Mesenchymal stem cell (in vitro differentiated cells and primary cell): Measurements from ENCODE around the gene RPS10.

ENCODE experiments used
- DNase-seq: peaks from one replicate; pipeline ENCODE4 v3.0.0-alpha.2; 2013
- H2AFZ ChIP-seq: one replicate; pipeline ENCODE4 v1.6.1; 2013; ENCODE audit warnings: low read depth, mild to moderate bottlenecking, control low read depth, inconsistent platforms, low read length, moderate library complexity
- H2AK5ac ChIP-seq: 2 replicates; pipeline ENCODE4 v1.6.1; 2013; ENCODE audit warnings: low read length, moderate library complexity, mild to moderate bottlenecking, inconsistent platforms; ENCODE audit not compliant: severe bottlenecking
- H2BK120ac ChIP-seq: one replicate; pipeline ENCODE4 v1.6.1; 2013; ENCODE audit warnings: low read depth, mild to moderate bottlenecking, inconsistent platforms, low read length, moderate library complexity
- H2BK12ac ChIP-seq, 2 experiments: one replicate each; pipeline ENCODE4 v1.6.1; 2013; ENCODE audit warnings: inconsistent platforms in 2 of 2, low read length in 2 of 2, mild to moderate bottlenecking in 2 of 2, moderate library complexity in 2 of 2, control low read depth in 1 of 2
- H2BK15ac ChIP-seq: one replicate; pipeline ENCODE4 v1.6.1; 2013; ENCODE audit warnings: mild to moderate bottlenecking, low read depth, inconsistent platforms; ENCODE audit not compliant: poor library complexity, severe bottlenecking
- H2BK5ac ChIP-seq: 2 replicates; pipeline ENCODE4 v1.6.1; 2013; ENCODE audit warnings: low read depth, mild to moderate bottlenecking, low read length, control low read depth, inconsistent platforms; ENCODE audit not compliant: poor library complexity, severe bottlenecking
- H3K14ac ChIP-seq, 2 experiments: one replicate each; pipeline ENCODE4 v1.6.1; 2013; ENCODE audit warnings: inconsistent platforms in 2 of 2, low read length in 2 of 2, control low read depth in 1 of 2, mild to moderate bottlenecking in 1 of 2, moderate library complexity in 1 of 2
- H3K18ac ChIP-seq, 2 experiments: one replicate each; pipeline ENCODE4 v1.6.1; 2013; ENCODE audit warnings: inconsistent platforms in 2 of 2, low read length in 2 of 2, control low read depth in 1 of 2, low read depth in 1 of 2, mild to moderate bottlenecking in 1 of 2
- H3K23ac ChIP-seq, 2 experiments: one replicate each; pipeline ENCODE4 v1.6.1; 2013; ENCODE audit warnings: inconsistent platforms in 2 of 2, low read length in 2 of 2, mild to moderate bottlenecking in 2 of 2, moderate library complexity in 2 of 2, control low read depth in 1 of 2
- H3K27ac ChIP-seq: 2 replicates; pipeline ENCODE4 v1.5.1; 2013; ENCODE audit warnings: mild to moderate bottlenecking, moderate library complexity, low read length, control low read depth, inconsistent platforms; ENCODE audit not compliant: poor library complexity, severe bottlenecking
- H3K27me3 ChIP-seq, 2 experiments: 2 replicates each; pipeline versions ENCODE4 v1.6.1 to v1.7.0; 2013; ENCODE audit warnings: low read length in 2 of 2, mild to moderate bottlenecking in 2 of 2, moderate library complexity in 2 of 2, control low read depth in 1 of 2, inconsistent platforms in 1 of 2; ENCODE audit not compliant: control insufficient read depth in 1 of 2, insufficient read depth in 1 of 2
- H3K36me3 ChIP-seq, 2 experiments: 2 replicates each; pipeline versions ENCODE4 v1.6.1 to v1.7.0; 2013; ENCODE audit warnings: low read length in 2 of 2, control low read depth in 1 of 2, inconsistent platforms in 1 of 2, low read depth in 1 of 2, mild to moderate bottlenecking in 1 of 2; ENCODE audit not compliant: insufficient read depth in 2 of 2, control insufficient read depth in 1 of 2
- H3K4ac ChIP-seq, 2 experiments: one replicate each; pipeline ENCODE4 v1.6.1; 2013; ENCODE audit warnings: inconsistent platforms in 2 of 2, low read length in 2 of 2, mild to moderate bottlenecking in 2 of 2, moderate library complexity in 2 of 2, control low read depth in 1 of 2, low read depth in 1 of 2
- H3K4me1 ChIP-seq: 2 replicates; pipeline ENCODE4 v1.6.1; 2013; ENCODE audit warnings: low read depth, low read length, control low read depth; ENCODE audit not compliant: control insufficient read depth, insufficient read depth
- H3K4me2 ChIP-seq: 2 replicates; pipeline ENCODE4 v1.6.1; 2013; ENCODE audit warnings: low read length, mild to moderate bottlenecking, inconsistent platforms; ENCODE audit not compliant: poor library complexity, severe bottlenecking
- H3K4me3 ChIP-seq, 2 experiments: 2 replicates each; pipeline versions ENCODE4 v1.5.1 to v1.7.0; 2013; ENCODE audit warnings: low read length in 2 of 2, mild to moderate bottlenecking in 2 of 2, control low read depth in 1 of 2, low read depth in 1 of 2; ENCODE audit not compliant: insufficient read depth in 1 of 2
- H3K79me1 ChIP-seq: replicated peaks from 2 replicates; pipeline ENCODE4 v1.6.1; 2013; ENCODE audit warnings: mild to moderate bottlenecking, control low read depth, low read length, inconsistent platforms; ENCODE audit not compliant: poor library complexity, severe bottlenecking
- H3K9ac ChIP-seq: 2 replicates; pipeline ENCODE4 v1.7.0; 2013; ENCODE audit warnings: mild to moderate bottlenecking, low read length, moderate library complexity
- H3K9me3 ChIP-seq: 2 replicates; pipeline ENCODE4 v1.7.0; 2013; ENCODE audit warnings: mild to moderate bottlenecking, low read length; ENCODE audit not compliant: control insufficient read depth
- H4K8ac ChIP-seq: one replicate; pipeline ENCODE4 v1.6.1; 2013; ENCODE audit warnings: inconsistent platforms, mild to moderate bottlenecking, low read length, moderate library complexity
- H4K91ac ChIP-seq: one replicate; pipeline ENCODE4 v1.6.1; 2013; ENCODE audit warnings: mild to moderate bottlenecking, low read length, inconsistent platforms
- WGBS: methylation state at CpG from one replicate; pipeline ENCODE4 v1.1.7; 2013; ENCODE audit warnings: mixed read lengths; 5-methylcytosine and 5-hydroxymethylcytosine counted together

The RPS10 gene

DNA sequence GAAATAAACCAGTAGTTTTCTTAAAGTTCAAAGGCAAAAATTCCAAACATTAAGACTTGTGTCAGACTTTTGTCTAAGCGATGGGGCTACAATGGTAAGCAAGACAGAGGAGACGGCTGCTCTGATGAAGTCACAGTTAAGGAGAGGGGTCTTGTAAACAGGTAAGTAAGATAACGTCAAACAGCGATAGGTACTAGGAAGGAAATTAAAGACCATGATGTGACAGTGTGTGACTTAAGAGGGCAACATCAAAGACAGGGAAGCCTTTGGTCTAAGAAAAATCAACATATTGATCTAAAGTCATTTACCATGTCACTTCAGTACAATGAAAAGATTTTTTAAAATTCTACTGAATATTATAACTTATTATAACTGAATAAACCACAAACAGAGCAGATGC is 56.5 kb downstream of the RPS10 start:
- H4K8ac ChIP-seq = no peak overlapping the region
- H3K4ac ChIP-seq = no peak overlapping the region
- H2BK15ac ChIP-seq = no peak overlapping the region
- H2AFZ ChIP-seq = no peak overlapping the region
- peaks cover 9% of the 10 kb centered on the region for H3K79me1 ChIP-seq
- H3K4me1 ChIP-seq = peaks cover 5% of the 10 kb centered on the region
- H3K14ac ChIP-seq = no peak overlapping the region
- no peaks in the 10 kb centered on the region for H3K9me3 ChIP-seq
- no peak overlapping the region for H3K23ac ChIP-seq
- no peaks in the 10 kb centered on the region for H3K27me3 ChIP-seq
- no peak overlapping the region for H3K4me3 ChIP-seq
- no peak overlapping the region for H2BK120ac ChIP-seq
- peaks cover 0 to 6% of the 10 kb centered on the region in 2 experiments for H3K36me3 ChIP-seq
- no peak overlapping the region for H2AK5ac ChIP-seq
- no peak overlapping the region for H2BK5ac ChIP-seq
- 98% methylated on average over 4 of the region's 4 CpGs for WGBS
- no peak overlapping the region for H4K91ac ChIP-seq
- no peak for DNase-seq
- no peak overlapping the region for H3K27ac ChIP-seq
- H3K18ac ChIP-seq = no peak overlapping the region
- no peak overlapping the region for H3K9ac ChIP-seq
- no peak overlapping the region for H3K4me2 ChIP-seq
- no peak overlapping the region for H2BK12ac ChIP-seq
